ENCODE measurements around the gene SLC36A3. TPM values are rescaled to one million over a fixed set of nuclear protein-coding genes. Genes with fewer than 3 reads are reported as not detected.
"Not testable (repeated sequence)": the region's sequence is repeated elsewhere in the genome, so short reads cannot be mapped to it uniquely, and the experiment has no call there.

SLC36A3 gene
- total and polyA plus RNA-seq, 11 donors: not detected

DNA sequence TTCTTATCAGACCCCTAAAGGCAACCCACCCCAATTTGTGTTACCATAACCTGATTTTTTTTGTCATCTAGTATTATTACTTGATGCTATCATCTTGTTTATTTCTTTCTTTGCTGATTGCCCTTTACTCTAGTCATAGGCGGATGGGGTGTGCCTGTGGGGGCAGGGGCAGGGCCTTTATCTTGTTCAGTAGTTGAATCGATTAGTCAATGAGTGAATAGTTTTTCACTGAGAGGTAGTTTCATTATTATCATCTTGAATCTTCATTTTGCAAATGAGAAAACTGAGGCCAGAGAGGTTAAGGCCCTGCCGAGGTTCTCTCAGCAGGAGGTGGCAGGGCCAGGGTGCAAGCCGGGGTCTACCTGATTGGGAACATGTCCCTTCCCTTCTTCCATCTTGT, 60.0 kb downstream of the SLC36A3 start:
- WGBS, 4 donors: 94 to 99% (median 96%) methylated on average over 4 of the region's 4 CpGs
- DNase-seq (no peak), ATAC-seq (no peak)
- Histone ChIP-seq H3K27me3 (no peaks in the 10 kb centered on the region), H3K4me3 (no peak overlapping the region), H3K36me3 (no peaks in the 10 kb centered on the region), H3K27ac (no peak overlapping the region), H3K9me3 (no peaks in the 10 kb centered on the region), H3K4me1 (peaks cover 0 to 24% (median 6%) of the 10 kb centered on the region in 12 donors)
- intact Hi-C loops (cut with DNase I): loop anchor here in 3 of 10 donors (5.0 to 10.0 kb wide), 3 partner anchors 116 to 199 kb away; no protein-coding TSS in a partner anchor
- TF ChIP-seq POLR2A (IDR thresholded peaks at IDR 0.05): no peak
- TF ChIP-seq, protein P1, sequence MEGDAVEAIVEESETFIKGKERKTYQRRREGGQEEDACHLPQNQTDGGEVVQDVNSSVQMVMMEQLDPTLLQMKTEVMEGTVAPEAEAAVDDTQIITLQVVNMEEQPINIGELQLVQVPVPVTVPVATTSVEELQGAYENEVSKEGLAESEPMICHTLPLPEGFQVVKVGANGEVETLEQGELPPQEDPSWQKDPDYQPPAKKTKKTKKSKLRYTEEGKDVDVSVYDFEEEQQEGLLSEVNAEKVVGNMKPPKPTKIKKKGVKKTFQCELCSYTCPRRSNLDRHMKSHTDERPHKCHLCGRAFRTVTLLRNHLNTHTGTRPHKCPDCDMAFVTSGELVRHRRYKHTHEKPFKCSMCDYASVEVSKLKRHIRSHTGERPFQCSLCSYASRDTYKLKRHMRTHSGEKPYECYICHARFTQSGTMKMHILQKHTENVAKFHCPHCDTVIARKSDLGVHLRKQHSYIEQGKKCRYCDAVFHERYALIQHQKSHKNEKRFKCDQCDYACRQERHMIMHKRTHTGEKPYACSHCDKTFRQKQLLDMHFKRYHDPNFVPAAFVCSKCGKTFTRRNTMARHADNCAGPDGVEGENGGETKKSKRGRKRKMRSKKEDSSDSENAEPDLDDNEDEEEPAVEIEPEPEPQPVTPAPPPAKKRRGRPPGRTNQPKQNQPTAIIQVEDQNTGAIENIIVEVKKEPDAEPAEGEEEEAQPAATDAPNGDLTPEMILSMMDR (IDR thresholded peaks at IDR 0.05): no peak

DNA sequence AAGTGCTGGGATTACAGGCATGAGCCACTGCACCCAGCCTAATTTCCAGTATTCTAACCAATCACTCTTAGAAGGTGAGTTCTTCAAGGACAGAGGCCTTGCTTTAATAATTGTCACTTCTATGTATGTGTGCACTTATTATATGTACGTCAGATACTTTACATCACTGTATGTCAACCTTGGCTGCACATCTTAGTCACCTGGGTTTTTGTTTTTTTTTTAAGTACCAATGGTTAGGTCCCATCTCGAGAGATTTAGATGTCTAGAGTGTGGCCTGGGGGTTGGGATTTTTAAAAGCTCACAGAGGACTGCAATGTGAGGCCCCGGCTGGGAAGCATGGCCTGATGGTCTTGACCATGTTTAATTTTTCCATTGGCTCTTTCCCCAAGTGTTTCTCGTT, 60.4 kb downstream of the SLC36A3 start:
- intact Hi-C loops (cut with DNase I): loop anchor here in 3 of 10 donors (5.0 to 10.0 kb wide), 3 partner anchors 116 to 198 kb away; no protein-coding TSS in a partner anchor
- Histone ChIP-seq H3K4me1 (peaks cover 0 to 28% (median 9%) of the 10 kb centered on the region in 12 donors), H3K27me3 (no peaks in the 10 kb centered on the region), H3K27ac (no peak overlapping the region), H3K9me3 (no peaks in the 10 kb centered on the region), H3K4me3 (no peak overlapping the region), H3K36me3 (no peaks in the 10 kb centered on the region)
- TF ChIP-seq, protein P1 (IDR thresholded peaks at IDR 0.05): no peak
- TF ChIP-seq POLR2A (IDR thresholded peaks at IDR 0.05): no peak
- no peak for ATAC-seq
- DNase-seq: no peak
- 89 to 94% (median 91%) methylated on average over 4 of the region's 4 CpGs for WGBS, 4 donors

DNA sequence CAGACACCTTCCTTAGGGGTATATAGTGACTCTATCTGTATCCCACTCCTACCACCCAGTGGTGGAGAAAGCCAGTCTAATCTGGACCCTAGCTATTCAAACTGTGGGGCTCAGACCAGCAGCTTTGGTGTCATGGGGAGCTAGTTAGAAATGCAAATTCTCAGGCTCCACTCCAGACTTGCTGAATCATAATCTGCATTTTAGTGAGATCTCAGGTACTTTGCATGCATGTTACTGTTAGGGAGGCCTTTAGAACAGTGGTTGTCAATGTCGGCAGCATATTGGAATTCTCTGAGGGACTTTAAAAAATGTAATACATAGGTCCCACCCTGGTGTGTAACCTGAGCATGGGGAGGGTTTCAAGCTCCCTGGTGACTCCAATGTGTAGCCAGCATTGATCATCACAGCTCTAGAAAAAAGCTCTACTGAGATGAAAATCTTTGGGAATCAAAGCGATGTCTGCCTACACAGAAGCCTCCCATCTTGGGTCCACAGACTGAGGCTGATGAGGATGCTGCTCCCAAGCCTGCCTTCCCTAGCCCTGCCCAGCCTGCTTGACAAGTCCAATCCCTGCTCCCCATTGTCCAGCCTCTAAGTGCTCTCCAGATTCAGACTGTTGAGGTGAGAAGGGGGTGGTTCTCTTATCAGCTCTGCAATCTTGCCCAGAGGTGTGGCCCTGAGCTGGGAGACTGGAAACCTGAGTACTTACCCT, 62.5 kb downstream of the SLC36A3 start:
- no peak for ATAC-seq
- peaks cover 0 to 32% (median 15%) of the 10 kb centered on the region in 12 donors for H3K4me1 ChIP-seq

DNA sequence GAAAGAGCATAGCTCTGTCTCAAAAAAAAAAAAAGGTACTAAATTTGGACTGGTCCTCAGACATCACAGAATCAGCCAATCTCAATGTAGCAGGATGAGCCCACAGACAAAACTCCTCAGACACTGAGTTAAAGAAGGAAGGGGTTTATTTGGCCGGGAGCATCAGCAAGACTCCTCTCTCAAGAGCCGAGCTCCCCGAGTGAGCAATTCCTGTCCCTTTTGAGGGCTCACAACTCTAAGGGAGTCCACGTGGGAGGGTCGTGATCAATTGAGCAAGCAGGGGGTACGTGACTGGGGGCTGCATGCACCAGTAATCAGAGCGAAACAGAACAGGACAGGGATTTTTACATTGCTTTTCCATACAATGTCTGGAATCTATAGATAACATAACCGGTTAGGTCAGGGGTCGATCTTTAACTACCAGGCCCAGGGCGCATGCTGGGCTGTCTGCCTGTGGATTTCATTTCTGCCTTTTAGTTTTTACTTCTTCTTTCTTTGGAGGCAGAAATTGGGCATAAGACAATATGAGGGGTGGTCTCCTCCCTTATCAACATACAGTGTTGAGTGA, 63.2 kb downstream of the SLC36A3 start:
- H3K4me3 ChIP-seq, H3K27ac ChIP-seq, H3K36me3 ChIP-seq, H3K9me3 ChIP-seq, H3K27me3 ChIP-seq, DNase-seq, ATAC-seq: not testable (repeated sequence)
- peaks cover 0 to 33% (median 15%) of the 10 kb centered on the region in 12 donors for H3K4me1 ChIP-seq
- 88 to 97% (median 93%) methylated on average over 10 of the region's 10 CpGs for WGBS, 4 donors
- intact Hi-C loops (cut with DNase I): loop anchor here in 3 of 10 donors (2.0 to 10.0 kb wide), 4 partner anchors 113 to 196 kb away; no protein-coding TSS in a partner anchor

More for the DNA sequence above, 62.5 kb downstream of the SLC36A3 start:
- intact Hi-C loops (cut with DNase I): loop anchor here in 3 of 10 donors (2.0 to 10.0 kb wide), 4 partner anchors 114 to 196 kb away; no protein-coding TSS in a partner anchor
- TF ChIP-seq, protein P1 (IDR thresholded peaks at IDR 0.05): no peak
- no peak for TF ChIP-seq POLR2A (IDR thresholded peaks at IDR 0.05)
- WGBS, 4 donors: 87 to 94% (median 92%) methylated on average over 2 of the region's 2 CpGs
- DNase-seq: no peak
- H3K27me3 ChIP-seq: no peaks in the 10 kb centered on the region
- no peak overlapping the region for H3K27ac ChIP-seq
- H3K9me3 ChIP-seq: no peaks in the 10 kb centered on the region
- no peak overlapping the region for H3K4me3 ChIP-seq
- H3K36me3 ChIP-seq: no peaks in the 10 kb centered on the region

Measured in heart left ventricle (tissue), 16 donors.